Activated T-cell treated with anti-CD3 and anti-CD28 coated beads, Interleukin-2, amount 50 U/mL, for 72 hours (primary cell): ENCODE data around the gene RRBP1. TPM values are rescaled to one million over a fixed set of nuclear protein-coding genes. Genes with fewer than 3 reads are reported as not detected.

Experiments
- ATAC-seq, 2 donors: fragments of 150-1000 bp; cut with Tn5 transposase; replicated peaks in 1 of 2; 2 replicates each; pipeline ENCODE4 v1.10.0; 2021; ENCODE audit warnings: moderate library complexity in 2 of 2, mild to moderate bottlenecking in 1 of 2
- DNase-seq, 2 donors: peaks; one replicate each; pipeline ENCODE4 v3.0.0; 2021 to 2022; ENCODE audit warnings: mixed read lengths in 1 of 2
- H3K27ac Mint-ChIP-seq: one replicate; pipeline ENCODE4 v1.8.0; 2022; ENCODE audit warnings: mild to moderate bottlenecking, moderate library complexity, mixed read lengths
- H3K27me3 Mint-ChIP-seq: one replicate; pipeline ENCODE4 v1.8.0; 2022; ENCODE audit warnings: low read depth, mixed read lengths
- H3K36me3 Mint-ChIP-seq, 2 donors: one replicate each; pipeline ENCODE4 v1.8.0; 2022; ENCODE audit warnings: mixed read lengths in 2 of 2, mild to moderate bottlenecking in 1 of 2; ENCODE audit not compliant: insufficient read depth in 2 of 2
- H3K4me1 Mint-ChIP-seq: one replicate; pipeline ENCODE4 v1.8.0; 2022; ENCODE audit warnings: low read depth, mixed read lengths
- H3K4me3 Mint-ChIP-seq, 2 donors: one replicate each; pipeline ENCODE4 v1.8.0; 2022; ENCODE audit warnings: mild to moderate bottlenecking in 2 of 2, mixed read lengths in 2 of 2, moderate library complexity in 2 of 2
- H3K9me3 Mint-ChIP-seq, 2 donors: one replicate each; pipeline ENCODE4 v1.8.0; 2022; ENCODE audit warnings: mixed read lengths in 2 of 2
- total RNA-seq, 2 donors: library from RNA; stranded (reverse); gene quantifications; one replicate each; pipeline ENCODE4 v1.2.3, GENCODE V29; 2022

RRBP1 gene
- total RNA-seq, 2 donors from 2014 or later: 17.1 to 25.7 TPM

DNA sequence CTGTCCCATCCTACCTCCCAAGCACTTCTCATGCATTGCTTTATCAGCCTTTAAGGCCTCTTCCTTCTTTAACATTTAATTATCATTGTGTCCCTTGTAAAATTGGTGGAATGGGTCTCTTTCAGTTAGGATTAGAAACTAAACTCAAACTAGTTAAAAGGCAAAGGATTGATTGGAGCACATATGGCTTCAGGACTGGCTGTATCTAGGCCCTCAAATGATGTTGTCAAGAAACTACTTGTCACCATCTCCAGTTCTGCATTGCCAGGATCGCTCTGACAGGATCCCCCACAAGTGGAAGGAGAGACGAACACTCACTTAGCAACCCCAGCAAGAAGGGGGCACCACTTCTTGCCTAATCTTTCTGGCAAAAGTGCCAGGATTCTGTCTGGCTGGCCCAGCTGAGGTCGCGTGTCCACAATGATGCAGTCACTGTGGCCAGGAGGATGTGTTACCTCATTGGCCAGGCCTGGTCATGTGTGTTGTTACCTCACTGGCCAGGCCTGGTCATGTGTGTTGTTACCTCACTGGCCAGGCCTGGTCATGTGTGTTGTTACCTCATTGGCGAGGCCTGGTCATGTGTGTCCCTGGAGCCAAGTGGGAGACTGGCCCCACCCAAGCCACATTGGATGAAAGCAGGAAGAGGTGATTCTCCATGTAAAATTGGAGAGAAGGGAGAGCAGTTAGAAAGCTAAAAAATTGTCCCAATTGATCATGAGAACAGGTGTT, 22.7 kb upstream of the RRBP1 start:
- no peaks in the 10 kb centered on the region for H3K4me1 Mint-ChIP-seq
- H3K27ac Mint-ChIP-seq: no peak overlapping the region
- H3K27me3 Mint-ChIP-seq: no peaks in the 10 kb centered on the region
- DNase-seq (no peak), ATAC-seq (no peak)
- no peak overlapping the region for H3K4me3 Mint-ChIP-seq
- H3K36me3 Mint-ChIP-seq: no peaks in the 10 kb centered on the region
- no peaks in the 10 kb centered on the region for H3K9me3 Mint-ChIP-seq

DNA sequence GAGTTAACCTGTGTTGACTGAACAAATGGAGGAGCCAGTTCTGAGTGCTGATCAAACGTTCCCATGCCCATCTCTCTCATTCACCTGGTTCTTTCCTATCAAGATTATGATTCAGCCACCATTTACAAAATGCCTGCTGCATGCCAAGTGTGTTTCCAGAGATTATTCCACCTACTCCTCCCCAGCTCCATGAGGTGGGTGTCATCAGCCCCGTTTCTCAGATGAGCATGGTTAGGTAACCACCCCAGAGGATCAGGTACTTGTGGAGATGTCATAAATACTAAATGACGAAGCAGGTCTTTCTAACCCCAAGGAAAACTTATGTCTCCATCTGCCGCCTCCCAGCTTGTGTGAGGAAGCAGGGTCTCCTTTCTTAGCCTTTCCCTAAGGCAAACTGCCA, 19.8 kb upstream of the RRBP1 start:
- H3K27ac Mint-ChIP-seq: no peak overlapping the region
- no peaks in the 10 kb centered on the region for H3K36me3 Mint-ChIP-seq
- DNase-seq (no peak), ATAC-seq (no peak)
- no peaks in the 10 kb centered on the region for H3K4me1 Mint-ChIP-seq
- H3K9me3 Mint-ChIP-seq: no peaks in the 10 kb centered on the region
- no peaks in the 10 kb centered on the region for H3K27me3 Mint-ChIP-seq
- no peak overlapping the region for H3K4me3 Mint-ChIP-seq

GRCh38 chr20:17700637-17701036, 18.6 kb upstream of the RRBP1 start:
- Mint-ChIP-seq H3K9me3 (peaks cover 0 to 1% of the 10 kb centered on the region in 2 donors), H3K27ac (no peak overlapping the region), H3K36me3 (no peaks in the 10 kb centered on the region), H3K27me3 (no peaks in the 10 kb centered on the region), H3K4me3 (no peak overlapping the region), H3K4me1 (no peaks in the 10 kb centered on the region)
- DNase-seq (no peak), ATAC-seq (no peak)

DNA sequence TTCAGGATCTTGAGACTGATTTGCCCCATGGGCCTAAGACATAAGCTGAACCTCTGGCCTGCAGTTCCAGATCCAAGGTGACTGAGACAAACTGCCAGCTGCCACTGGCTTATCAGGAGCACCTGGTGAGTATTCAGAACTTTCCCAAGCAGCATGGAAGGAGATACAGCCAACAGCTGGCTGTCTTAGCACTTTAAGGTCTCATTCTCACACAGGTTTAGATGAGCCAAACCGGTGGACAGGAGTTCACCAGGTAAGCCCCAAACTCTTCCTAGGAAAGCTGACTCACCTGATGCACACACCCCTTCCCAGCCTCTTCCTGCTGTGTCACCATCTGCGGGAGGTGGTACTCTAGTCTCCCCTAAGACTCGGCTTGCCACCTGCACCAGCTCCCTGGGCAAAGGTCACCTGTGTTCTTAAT, 17.9 kb upstream of the RRBP1 start, which contains the start of gene BANF2:
TSS of gene BANF2 (plus strand) at position 36 of the 421 bp plus-strand sequence. CDS start 25,060 bp downstream, outside the sequence.
- Mint-ChIP-seq H3K9me3 (peaks cover 0 to 1% of the 10 kb centered on the region in 2 donors), H3K4me3 (no peak within 1 kb of the TSS), H3K36me3 (no peaks in the 10 kb centered on the region), H3K27me3 (no peaks in the 10 kb centered on the region), H3K4me1 (no peaks in the 10 kb centered on the region), H3K27ac (no peak within 1 kb of the TSS)
- ATAC-seq (no peak), DNase-seq (no peak)

GRCh38 chr20:17698384-17698783, 16.3 kb upstream of the RRBP1 start:
- H3K4me3 Mint-ChIP-seq: no peak overlapping the region
- H3K27ac Mint-ChIP-seq: no peak overlapping the region
- peaks cover 0 to 1% of the 10 kb centered on the region in 2 donors for H3K9me3 Mint-ChIP-seq
- no peaks in the 10 kb centered on the region for H3K36me3 Mint-ChIP-seq
- no peaks in the 10 kb centered on the region for H3K4me1 Mint-ChIP-seq
- ATAC-seq (no peak), DNase-seq (no peak)
- peaks cover 9% of the 10 kb centered on the region for H3K27me3 Mint-ChIP-seq

GRCh38 chr20:17697171-17697570, 15.1 kb upstream of the RRBP1 start:
- H3K27me3 Mint-ChIP-seq: peaks cover 14% of the 10 kb centered on the region
- H3K27ac Mint-ChIP-seq: no peak overlapping the region
- peaks cover 0 to 1% of the 10 kb centered on the region in 2 donors for H3K9me3 Mint-ChIP-seq
- DNase-seq (no peak), ATAC-seq (no peak)
- no peaks in the 10 kb centered on the region for H3K4me1 Mint-ChIP-seq
- no peak overlapping the region for H3K4me3 Mint-ChIP-seq
- no peaks in the 10 kb centered on the region for H3K36me3 Mint-ChIP-seq

- H3K4me3 Mint-ChIP-seq: no peak overlapping the region
- H3K27me3 Mint-ChIP-seq: peaks cover 23% of the 10 kb centered on the region
- DNase-seq: no peak
- H3K4me1 Mint-ChIP-seq: no peaks in the 10 kb centered on the region
- no peak for ATAC-seq
- H3K9me3 Mint-ChIP-seq: peaks cover 0 to 1% of the 10 kb centered on the region in 2 donors
- no peaks in the 10 kb centered on the region for H3K36me3 Mint-ChIP-seq
- no peak overlapping the region for H3K27ac Mint-ChIP-seq
These were observed 14.2 kb upstream of the RRBP1 start for GRCh38 chr20:17696287-17696686.

GRCh38 chr20:17694767-17695166, 12.7 kb upstream of the RRBP1 start:
- no peaks in the 10 kb centered on the region for H3K36me3 Mint-ChIP-seq

DNA sequence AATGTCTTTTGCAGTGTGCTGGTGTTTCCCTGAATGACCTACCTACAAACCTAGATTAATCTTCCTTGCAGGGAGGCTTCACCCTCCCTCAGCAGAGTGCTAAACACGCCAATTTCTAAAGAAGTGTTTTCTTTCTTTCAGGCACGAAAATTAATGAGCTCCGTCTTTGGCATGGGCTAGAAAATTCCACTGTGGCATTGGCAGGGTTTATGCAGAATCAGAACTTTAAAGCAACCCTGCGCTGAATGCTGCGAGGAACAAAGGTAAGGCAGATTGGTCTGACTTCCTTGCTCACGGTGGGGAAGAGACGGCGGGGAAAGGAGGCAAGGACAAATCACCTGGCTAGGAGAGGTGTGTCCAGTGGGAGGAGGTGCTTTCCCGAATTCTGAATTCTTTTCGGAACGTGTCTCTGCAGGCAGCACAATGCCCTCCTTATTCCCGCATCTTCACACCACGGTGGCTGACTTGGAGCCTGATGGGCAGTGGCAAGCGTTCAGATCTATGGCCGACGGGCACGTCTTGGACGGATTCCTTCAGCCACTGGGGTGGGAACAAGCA, 11.5 kb upstream of the RRBP1 start:
- Mint-ChIP-seq H3K4me1 (no peaks in the 10 kb centered on the region), H3K27me3 (peaks cover 29% of the 10 kb centered on the region), H3K4me3 (no peak overlapping the region), H3K27ac (no peak overlapping the region), H3K9me3 (peaks cover 0 to 1% of the 10 kb centered on the region in 2 donors), H3K36me3 (no peaks in the 10 kb centered on the region)
- no peak for DNase-seq
- no peak for ATAC-seq

More at GRCh38 chr20:17694767-17695166, 12.7 kb upstream of the RRBP1 start:
- Mint-ChIP-seq H3K27ac (no peak overlapping the region), H3K9me3 (peaks cover 0 to 1% of the 10 kb centered on the region in 2 donors), H3K4me3 (no peak overlapping the region), H3K4me1 (no peaks in the 10 kb centered on the region), H3K27me3 (peaks cover 29% of the 10 kb centered on the region)
- ATAC-seq: no peak
- DNase-seq: no peak

GRCh38 chr20:17691758-17692157, 9.7 kb upstream of the RRBP1 start:
- ATAC-seq (no peak), DNase-seq (no peak)
- Mint-ChIP-seq H3K4me3 (no peak overlapping the region), H3K27ac (no peak overlapping the region), H3K27me3 (peaks cover 43% of the 10 kb centered on the region), H3K4me1 (no peaks in the 10 kb centered on the region), H3K9me3 (peaks cover 0 to 1% of the 10 kb centered on the region in 2 donors), H3K36me3 (no peaks in the 10 kb centered on the region)

GRCh38 chr20:17690144-17690543, 8.1 kb upstream of the RRBP1 start:
- no peaks in the 10 kb centered on the region for H3K9me3 Mint-ChIP-seq
- H3K36me3 Mint-ChIP-seq: no peaks in the 10 kb centered on the region
- H3K27me3 Mint-ChIP-seq: peaks cover 59% of the 10 kb centered on the region
- ATAC-seq: no peak
- H3K4me1 Mint-ChIP-seq: no peaks in the 10 kb centered on the region
- no peak overlapping the region for H3K4me3 Mint-ChIP-seq
- DNase-seq: no peak
- H3K27ac Mint-ChIP-seq: no peak overlapping the region

DNA sequence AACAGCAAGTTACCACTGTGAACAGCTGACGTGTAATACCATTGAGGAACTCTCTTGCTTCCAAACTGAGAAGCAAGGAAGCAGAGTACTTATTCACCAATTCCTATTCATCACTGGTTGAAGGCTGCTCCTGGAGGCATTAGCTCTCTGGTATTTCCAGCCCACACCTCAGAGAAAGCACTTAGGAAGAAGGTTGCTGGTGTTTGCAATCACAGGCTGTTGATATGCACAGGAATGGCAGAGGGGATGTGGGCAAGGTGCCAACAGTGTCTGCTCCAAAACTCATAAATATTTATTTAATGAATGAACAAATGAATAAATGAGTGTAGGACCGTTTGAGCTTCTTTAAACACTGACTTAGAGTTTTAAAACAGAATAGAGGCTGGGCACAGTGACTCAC, 6.9 kb upstream of the RRBP1 start:
- H3K27ac Mint-ChIP-seq: no peak overlapping the region
- no peaks in the 10 kb centered on the region for H3K36me3 Mint-ChIP-seq
- no peaks in the 10 kb centered on the region for H3K9me3 Mint-ChIP-seq
- H3K27me3 Mint-ChIP-seq: peaks cover 68% of the 10 kb centered on the region
- H3K4me3 Mint-ChIP-seq: no peak overlapping the region
- DNase-seq (no peak), ATAC-seq (no peak)
- H3K4me1 Mint-ChIP-seq: no peaks in the 10 kb centered on the region

DNA sequence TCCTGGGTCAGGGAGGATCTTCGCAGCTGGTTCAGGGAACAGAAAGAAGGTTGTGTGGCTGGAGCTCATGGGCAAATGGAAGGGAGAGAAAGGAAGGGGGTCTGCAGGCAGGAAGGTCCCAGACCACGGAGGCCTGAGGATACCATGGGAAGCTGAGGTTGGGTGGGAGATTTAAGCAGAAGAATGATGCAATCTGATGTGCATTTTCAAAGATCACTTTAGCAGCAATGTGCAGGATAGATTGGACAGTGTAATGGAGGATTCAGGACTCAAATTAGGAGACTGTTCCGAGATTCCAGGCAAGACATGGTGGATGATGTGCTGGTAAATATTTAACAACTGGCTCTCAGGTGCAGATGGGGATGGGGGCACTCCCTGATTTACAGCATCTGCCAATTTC, 5.8 kb upstream of the RRBP1 start:
- Mint-ChIP-seq H3K36me3 (no peaks in the 10 kb centered on the region), H3K9me3 (no peaks in the 10 kb centered on the region), H3K4me3 (no peak overlapping the region), H3K27ac (no peak overlapping the region), H3K27me3 (peaks cover 66% of the 10 kb centered on the region), H3K4me1 (peaks cover 6% of the 10 kb centered on the region)
- DNase-seq: no peak
- no peak for ATAC-seq

- DNase-seq (no peak), ATAC-seq (no peak)
- Mint-ChIP-seq H3K9me3 (no peaks in the 10 kb centered on the region), H3K4me3 (no peak overlapping the region), H3K36me3 (peaks cover 0 to 2% of the 10 kb centered on the region in 2 donors), H3K27ac (no peak overlapping the region), H3K4me1 (peaks cover 10% of the 10 kb centered on the region), H3K27me3 (peaks cover 48% of the 10 kb centered on the region)
These were observed 3.1 kb upstream of the RRBP1 start for GRCh38 chr20:17685168-17685567.
